Stimulated activated CD8-positive, alpha-beta memory T cell treated with anti-CD3 and anti-CD28 coated beads, Interleukin-12 subunit alpha, Interleukin-12 subunit beta, amount 100 ng/mL, for 1 hour (primary cell): ENCODE measurements around the gene MICAL1.

Source experiments
- DNase-seq: peaks from one replicate; pipeline ENCODE4 v3.0.0-alpha.2; 2020; ENCODE audit warnings: low read depth

The MICAL1 gene

GRCh38 chr6:109455437-109456110 is at the start of gene MICAL1:
TSS of gene MICAL1 (minus strand) at chr6:109455772. CDS start at chr6:109454196, 1,576 bp downstream.
- DNase-seq, result peak; percentile 56

GRCh38 chr6:109503327-109504224 is 48.0 kb upstream of the MICAL1 start:
- DNase-seq, result no peak

GRCh38 chr6:109498936-109499335 is 43.4 kb upstream of the MICAL1 start:
- DNase-seq, result no peak

GRCh38 chr6:109498052-109498451 is 42.5 kb upstream of the MICAL1 start:
- no peak for DNase-seq

- no peak for DNase-seq
Observed at GRCh38 chr6:109496036-109496772, 40.6 kb upstream of the MICAL1 start.

- no peak for DNase-seq
Observed at GRCh38 chr6:109493865-109494264, 38.3 kb upstream of the MICAL1 start.

- DNase-seq, result no peak
Observed at GRCh38 chr6:109491207-109491938, 35.8 kb upstream of the MICAL1 start.

GRCh38 chr6:109490713-109491112 is 35.1 kb upstream of the MICAL1 start:
- no peak for DNase-seq

- DNase-seq, result no peak
Observed at GRCh38 chr6:109488001-109488400, 32.4 kb upstream of the MICAL1 start.

GRCh38 chr6:109486068-109486467 is 30.5 kb upstream of the MICAL1 start:
- DNase-seq, result no peak

- DNase-seq, result no peak
Observed at GRCh38 chr6:109485266-109485935, 29.8 kb upstream of the MICAL1 start.

GRCh38 chr6:109484122-109484521 is 28.6 kb upstream of the MICAL1 start:
- no peak for DNase-seq

- DNase-seq, result no peak
Observed at GRCh38 chr6:109483735-109484057, 28.1 kb upstream of the MICAL1 start.

GRCh38 chr6:109482905-109483734 is 27.5 kb upstream of the MICAL1 start, which contains the start of gene ZBTB24:
TSS of gene ZBTB24 (minus strand) at chr6:109483219. CDS start at chr6:109482026, 1,193 bp downstream.
- DNase-seq, result peak; percentile 76

- DNase-seq, result no peak
Observed at GRCh38 chr6:109480993-109481480, 25.5 kb upstream of the MICAL1 start.

- no peak for DNase-seq
Observed at GRCh38 chr6:109478841-109479624, 23.5 kb upstream of the MICAL1 start.

- DNase-seq, result no peak
Observed at GRCh38 chr6:109478222-109478805, 22.7 kb upstream of the MICAL1 start.

GRCh38 chr6:109477725-109478124 is 22.2 kb upstream of the MICAL1 start:
- DNase-seq, result no peak

GRCh38 chr6:109477184-109477583 is 21.6 kb upstream of the MICAL1 start:
- DNase-seq, result no peak
